GM19193 (cell line): ENCODE measurements around the gene DACH2.

Source experiments
- POLR2A ChIP-seq: IDR thresholded peaks from 4 replicates; pipeline ENCODE4 v1.6.1; 2011; ENCODE audit not compliant: insufficient read depth, insufficient read length; ENCODE audit errors: extremely low read depth

The DACH2 gene

GRCh38 chrX:86197815-86198214 lies 49.6 kb downstream of the DACH2 start:
- TF ChIP-seq POLR2A = no peak

GRCh38 chrX:86210772-86211171 lies 62.5 kb downstream of the DACH2 start:
- no peak for TF ChIP-seq POLR2A

GRCh38 chrX:86215260-86215659 lies 67.0 kb downstream of the DACH2 start:
- TF ChIP-seq POLR2A = no peak

GRCh38 chrX:86237482-86237881 lies 89.2 kb downstream of the DACH2 start:
- no peak for TF ChIP-seq POLR2A

GRCh38 chrX:86241547-86241946 lies 93.3 kb downstream of the DACH2 start:
- TF ChIP-seq POLR2A = no peak

GRCh38 chrX:86263526-86263925 lies 115.3 kb downstream of the DACH2 start:
- no peak for TF ChIP-seq POLR2A

GRCh38 chrX:86295293-86295692 lies 147.0 kb downstream of the DACH2 start:
- TF ChIP-seq POLR2A = no peak

- TF ChIP-seq POLR2A = no peak
These were observed 174.7 kb downstream of the DACH2 start for GRCh38 chrX:86322913-86323312.

- TF ChIP-seq POLR2A = no peak
These were observed 180.9 kb downstream of the DACH2 start for GRCh38 chrX:86329174-86329573.

GRCh38 chrX:86348669-86349068 lies 200.4 kb downstream of the DACH2 start:
- no peak for TF ChIP-seq POLR2A

GRCh38 chrX:86349115-86349514 lies 200.9 kb downstream of the DACH2 start:
- no peak for TF ChIP-seq POLR2A

GRCh38 chrX:86369847-86370630 lies 221.8 kb downstream of the DACH2 start:
- TF ChIP-seq POLR2A = no peak

GRCh38 chrX:86370927-86371326 lies 222.7 kb downstream of the DACH2 start:
- TF ChIP-seq POLR2A = no peak

- TF ChIP-seq POLR2A = no peak
These were observed 231.0 kb downstream of the DACH2 start for GRCh38 chrX:86379209-86379608.

GRCh38 chrX:86383681-86384540 lies 235.7 kb downstream of the DACH2 start:
- TF ChIP-seq POLR2A = no peak

- TF ChIP-seq POLR2A = no peak
These were observed 259.1 kb downstream of the DACH2 start for GRCh38 chrX:86407371-86407770.
